Transverse colon (tissue), 4 donors: Measurements from ENCODE around the gene CMC1.
"Not testable (repeated sequence)": the region's sequence is repeated elsewhere in the genome, so short reads cannot be mapped to it uniquely, and the experiment has no call there.

Experiments
- EP300 ChIP-seq: sonication (generic); formaldehyde crosslinking; IDR thresholded peaks from one replicate; pipeline ENCODE4 v1.6.1; 2017; ENCODE audit warnings: antibody characterized with exemption, low read depth
- POLR2A ChIP-seq: fragments of 450-650 bp; IDR thresholded peaks from one replicate; pipeline ENCODE4 v1.6.1; 2016; ENCODE audit warnings: antibody characterized with exemption, mild to moderate bottlenecking, moderate library complexity
- POLR2AphosphoS5 ChIP-seq, 3 donors: sonication (generic); formaldehyde crosslinking; IDR thresholded peaks; one replicate each; pipeline ENCODE4 v1.6.1; 2016; ENCODE audit warnings: antibody characterized with exemption in 3 of 3
- TF ChIP-seq, protein P1 (sequence below), 5 experiments: fragments of 200-600 bp in 3 of 5; fragments of 450-650 bp in 2 of 5; sonication (generic) in 3 of 5; IDR thresholded peaks; 1 replicate in 2 of 5; 2 replicates in 3 of 5; pipeline ENCODE4 v1.5.1; 2016 to 2017; ENCODE audit warnings: antibody characterized with exemption in 5 of 5, inconsistent platforms in 3 of 5, mild to moderate bottlenecking in 2 of 5, moderate library complexity in 1 of 5

DNA sequence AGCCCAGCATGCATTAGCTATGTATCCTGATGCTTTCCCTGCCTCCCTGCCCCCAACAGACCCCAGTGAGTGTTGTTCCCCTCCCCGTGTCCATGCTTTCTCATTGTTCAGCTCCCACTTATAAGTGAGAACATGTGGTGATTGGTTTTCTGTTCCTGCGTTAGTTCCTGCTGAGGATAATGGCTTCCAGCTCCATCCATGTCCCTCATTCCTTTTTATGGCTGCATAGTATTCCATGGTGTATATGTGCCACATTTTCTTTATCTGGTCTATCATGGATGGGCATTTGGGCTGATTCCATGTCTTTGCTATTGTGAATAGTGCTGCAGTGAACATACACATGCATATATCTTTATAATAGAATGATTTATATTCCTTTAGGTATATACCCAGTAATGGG, 28.5 kb downstream of the CMC1 start:
- TF ChIP-seq, protein P1, sequence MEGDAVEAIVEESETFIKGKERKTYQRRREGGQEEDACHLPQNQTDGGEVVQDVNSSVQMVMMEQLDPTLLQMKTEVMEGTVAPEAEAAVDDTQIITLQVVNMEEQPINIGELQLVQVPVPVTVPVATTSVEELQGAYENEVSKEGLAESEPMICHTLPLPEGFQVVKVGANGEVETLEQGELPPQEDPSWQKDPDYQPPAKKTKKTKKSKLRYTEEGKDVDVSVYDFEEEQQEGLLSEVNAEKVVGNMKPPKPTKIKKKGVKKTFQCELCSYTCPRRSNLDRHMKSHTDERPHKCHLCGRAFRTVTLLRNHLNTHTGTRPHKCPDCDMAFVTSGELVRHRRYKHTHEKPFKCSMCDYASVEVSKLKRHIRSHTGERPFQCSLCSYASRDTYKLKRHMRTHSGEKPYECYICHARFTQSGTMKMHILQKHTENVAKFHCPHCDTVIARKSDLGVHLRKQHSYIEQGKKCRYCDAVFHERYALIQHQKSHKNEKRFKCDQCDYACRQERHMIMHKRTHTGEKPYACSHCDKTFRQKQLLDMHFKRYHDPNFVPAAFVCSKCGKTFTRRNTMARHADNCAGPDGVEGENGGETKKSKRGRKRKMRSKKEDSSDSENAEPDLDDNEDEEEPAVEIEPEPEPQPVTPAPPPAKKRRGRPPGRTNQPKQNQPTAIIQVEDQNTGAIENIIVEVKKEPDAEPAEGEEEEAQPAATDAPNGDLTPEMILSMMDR (IDR thresholded peaks at IDR 0.05) = not testable (repeated sequence)
- not testable (repeated sequence) for TF ChIP-seq POLR2A; EP300; POLR2AphosphoS5 (IDR thresholded peaks at IDR 0.05)
